HepG2 (cell line): ENCODE data around the gene AP3M1. TPM values are rescaled to one million over a fixed set of nuclear protein-coding genes. Genes with fewer than 3 reads are reported as not detected.

Source experiments
- ARID2 ChIP-seq: sonication (generic); formaldehyde crosslinking; IDR thresholded peaks from 2 replicates; pipeline ENCODE4 v1.8.1; 2022; ENCODE audit warnings: mild to moderate bottlenecking, missing genetic modification reagents, borderline replicate concordance
- ATF4 ChIP-seq, 2 experiments: fragments of 450-650 bp in 1 of 2; sonication (generic) in 1 of 2; formaldehyde crosslinking; IDR thresholded peaks; 2 replicates each; pipeline versions ENCODE4 v1.5.0 to v1.8.0; 2020 to 2022; ENCODE audit warnings: mild to moderate bottlenecking in 1 of 2, missing genetic modification reagents in 1 of 2
- CREM ChIP-seq, 2 experiments: sonication (generic) in 1 of 2; formaldehyde crosslinking in 1 of 2; IDR thresholded peaks; 2 replicates each; pipeline versions ENCODE4 v1.4.0 to v1.6.1; 2016 to 2020; ENCODE audit warnings: antibody characterized with exemption in 1 of 2, mild to moderate bottlenecking in 1 of 2, missing genetic modification reagents in 1 of 2
- CTCF ChIP-seq: sonication (generic); formaldehyde crosslinking; IDR thresholded peaks from 2 replicates; pipeline ENCODE4 v1.5.0; 2020; ENCODE audit warnings: mild to moderate bottlenecking, missing genetic modification reagents, moderate library complexity
- EED ChIP-seq: sonication (generic); formaldehyde crosslinking; IDR thresholded peaks from 2 replicates; pipeline ENCODE4 v1.5.0; 2020; ENCODE audit warnings: mild to moderate bottlenecking, missing genetic modification reagents
- GTF2F1 ChIP-seq: fragments of 150-350 bp; IDR thresholded peaks from 2 replicates; pipeline ENCODE4 v1.6.1; 2014; ENCODE audit warnings: low read length
- MED1 ChIP-seq: sonication (generic); formaldehyde crosslinking; IDR thresholded peaks from 2 replicates; pipeline ENCODE4 v1.4.0; 2020; ENCODE audit warnings: missing genetic modification reagents
- MIER2 ChIP-seq: IDR thresholded peaks from 2 replicates; pipeline ENCODE4 v1.6.1; 2016; ENCODE audit warnings: missing biosample characterization, missing genetic modification reagents
- MIXL1 ChIP-seq: IDR thresholded peaks from 2 replicates; pipeline ENCODE4 v1.6.1; 2016
- NFRKB ChIP-seq: fragments of 450-650 bp; IDR thresholded peaks from 2 replicates; pipeline ENCODE4 v1.6.1; 2017
- NKX3-1 ChIP-seq: sonication (generic); formaldehyde crosslinking; IDR thresholded peaks from 2 replicates; pipeline ENCODE4 v1.5.0; 2020; ENCODE audit warnings: missing genetic modification reagents
- TFAP4 ChIP-seq: sonication (generic); IDR thresholded peaks from 2 replicates; pipeline ENCODE4 v1.6.1; 2016; ENCODE audit warnings: low read depth, borderline replicate concordance
- ZNF136 ChIP-seq: sonication (generic); formaldehyde crosslinking; IDR thresholded peaks from 2 replicates; pipeline ENCODE4 v1.8.1; 2022; ENCODE audit warnings: low read depth, mild to moderate bottlenecking, moderate library complexity, missing genetic modification reagents
- ZNF33B ChIP-seq: sonication (generic); formaldehyde crosslinking; IDR thresholded peaks from 2 replicates; pipeline ENCODE4 v1.5.1; 2020; ENCODE audit warnings: mild to moderate bottlenecking, missing genetic modification reagents
- ZNF354B ChIP-seq: sonication (generic); formaldehyde crosslinking; IDR thresholded peaks from 2 replicates; pipeline ENCODE4 v1.8.0; 2022; ENCODE audit warnings: mild to moderate bottlenecking, missing genetic modification reagents
- ZNF431 ChIP-seq: sonication (generic); formaldehyde crosslinking; IDR thresholded peaks from 2 replicates; pipeline ENCODE4 v1.9.0; 2022; ENCODE audit warnings: missing genetic modification reagents, low read depth, mild to moderate bottlenecking, borderline replicate concordance
- ZNF556 ChIP-seq: sonication (generic); formaldehyde crosslinking; IDR thresholded peaks from 2 replicates; pipeline ENCODE4 v1.4.0; 2020; ENCODE audit warnings: mild to moderate bottlenecking, missing genetic modification reagents, borderline replicate concordance
- ZNF720 ChIP-seq: sonication (generic); formaldehyde crosslinking; IDR thresholded peaks from 2 replicates; pipeline ENCODE4 v1.4.0; 2020; ENCODE audit warnings: missing genetic modification reagents
- ZNF891 ChIP-seq: sonication (generic); formaldehyde crosslinking; IDR thresholded peaks from 2 replicates; pipeline ENCODE4 v1.5.0; 2020; ENCODE audit warnings: mild to moderate bottlenecking, missing genetic modification reagents
- polyA plus RNA-seq, 8 experiments: library from polyadenylated mRNA; depleted of rRNA in 3 of 8; stranded (reverse) in 7 of 8; unstranded in 1 of 8; fragments of >200 nt; fragmentation: Illumina TruSeq in 4 of 8; extraction: Trizol in 4 of 8; gene quantifications; 2 replicates each; pipeline versions ENCODE4 v1.2.1 to v1.2.3, GENCODE V29; 2011 to 2016; ENCODE audit warnings: low read depth in 4 of 8, missing spikeins in 1 of 8, mixed read lengths in 1 of 8; ENCODE audit not compliant: insufficient read depth in 1 of 8
- total RNA-seq, 5 experiments: library from RNA; depleted of rRNA; stranded (reverse); fragments of >200 nt; fragmentation: Illumina TruSeq; extraction: Trizol; gene quantifications; 2 replicates each; pipeline ENCODE4 v1.2.3, GENCODE V29; 2016; ENCODE audit warnings: low read depth in 1 of 5
- TF ChIP-seq, protein P1 (sequence below): sonication (generic); formaldehyde crosslinking; IDR thresholded peaks from 2 replicates; pipeline ENCODE4 v1.4.0; 2020; ENCODE audit warnings: missing genetic modification reagents, borderline replicate concordance
- TF ChIP-seq, protein P2 (sequence below): sonication (generic); formaldehyde crosslinking; IDR thresholded peaks from 2 replicates; pipeline ENCODE4 v1.4.0; 2020; ENCODE audit warnings: mild to moderate bottlenecking, missing genetic modification reagents

Gene AP3M1
- total and polyA plus RNA-seq, 2 of the 13 experiments (the other 11 are each of a cell fraction or from before 2014, with no cell fraction given): 29.0 to 31.6 TPM

DNA sequence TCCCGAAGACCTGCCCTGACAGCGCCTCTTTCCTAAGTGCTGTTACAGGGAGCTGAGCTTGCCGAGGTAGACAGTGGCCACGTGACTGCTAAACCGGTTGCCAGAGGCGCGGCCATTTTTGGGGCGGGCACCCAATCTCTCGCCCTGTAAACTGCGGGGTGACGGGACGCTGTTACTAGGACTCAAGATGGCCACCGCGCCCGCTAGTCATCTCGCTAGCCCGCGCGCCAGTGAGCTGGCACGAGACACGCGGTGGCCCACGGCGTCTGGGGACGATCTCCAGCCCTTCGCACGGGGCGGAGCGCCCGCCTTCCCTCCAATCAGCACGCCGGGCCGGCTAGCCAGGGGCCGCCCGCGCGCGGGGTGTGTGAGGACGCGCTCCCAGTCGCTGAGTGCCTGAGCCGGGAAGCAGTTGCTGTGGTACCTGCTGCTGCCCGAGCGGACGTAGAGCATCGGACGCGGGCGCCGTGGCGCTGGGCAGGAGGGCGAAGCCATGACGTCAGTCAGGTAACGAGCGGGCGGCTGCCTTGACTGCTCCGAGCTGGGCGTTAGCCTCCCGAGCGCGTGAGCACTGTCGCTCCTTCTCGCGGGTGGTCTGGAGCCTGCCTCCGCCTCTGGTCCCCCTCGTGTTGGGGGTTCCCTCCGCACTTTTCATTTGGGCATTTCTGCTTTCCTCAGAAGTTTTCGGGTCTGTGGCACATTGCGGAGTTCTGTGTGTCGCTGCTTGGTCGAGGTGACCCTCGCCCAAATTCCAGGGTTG is 25.9 kb upstream of the AP3M1 start (continued):
- TF ChIP-seq, protein P1, sequence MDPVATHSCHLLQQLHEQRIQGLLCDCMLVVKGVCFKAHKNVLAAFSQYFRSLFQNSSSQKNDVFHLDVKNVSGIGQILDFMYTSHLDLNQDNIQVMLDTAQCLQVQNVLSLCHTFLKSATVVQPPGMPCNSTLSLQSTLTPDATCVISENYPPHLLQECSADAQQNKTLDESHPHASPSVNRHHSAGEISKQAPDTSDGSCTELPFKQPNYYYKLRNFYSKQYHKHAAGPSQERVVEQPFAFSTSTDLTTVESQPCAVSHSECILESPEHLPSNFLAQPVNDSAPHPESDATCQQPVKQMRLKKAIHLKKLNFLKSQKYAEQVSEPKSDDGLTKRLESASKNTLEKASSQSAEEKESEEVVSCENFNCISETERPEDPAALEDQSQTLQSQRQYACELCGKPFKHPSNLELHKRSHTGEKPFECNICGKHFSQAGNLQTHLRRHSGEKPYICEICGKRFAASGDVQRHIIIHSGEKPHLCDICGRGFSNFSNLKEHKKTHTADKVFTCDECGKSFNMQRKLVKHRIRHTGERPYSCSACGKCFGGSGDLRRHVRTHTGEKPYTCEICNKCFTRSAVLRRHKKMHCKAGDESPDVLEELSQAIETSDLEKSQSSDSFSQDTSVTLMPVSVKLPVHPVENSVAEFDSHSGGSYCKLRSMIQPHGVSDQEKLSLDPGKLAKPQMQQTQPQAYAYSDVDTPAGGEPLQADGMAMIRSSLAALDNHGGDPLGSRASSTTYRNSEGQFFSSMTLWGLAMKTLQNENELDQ (CRISPR knock-in tag): no peak
- TF ChIP-seq MIXL1 (CRISPR knock-in tag): peak; percentile 80
- TF ChIP-seq NFRKB: peak; percentile 80; the same call in 1 of the 2 replicates
- TF ChIP-seq ZNF431: no peak; the same call in 1 of the 2 replicates
- TF ChIP-seq, protein P2, sequence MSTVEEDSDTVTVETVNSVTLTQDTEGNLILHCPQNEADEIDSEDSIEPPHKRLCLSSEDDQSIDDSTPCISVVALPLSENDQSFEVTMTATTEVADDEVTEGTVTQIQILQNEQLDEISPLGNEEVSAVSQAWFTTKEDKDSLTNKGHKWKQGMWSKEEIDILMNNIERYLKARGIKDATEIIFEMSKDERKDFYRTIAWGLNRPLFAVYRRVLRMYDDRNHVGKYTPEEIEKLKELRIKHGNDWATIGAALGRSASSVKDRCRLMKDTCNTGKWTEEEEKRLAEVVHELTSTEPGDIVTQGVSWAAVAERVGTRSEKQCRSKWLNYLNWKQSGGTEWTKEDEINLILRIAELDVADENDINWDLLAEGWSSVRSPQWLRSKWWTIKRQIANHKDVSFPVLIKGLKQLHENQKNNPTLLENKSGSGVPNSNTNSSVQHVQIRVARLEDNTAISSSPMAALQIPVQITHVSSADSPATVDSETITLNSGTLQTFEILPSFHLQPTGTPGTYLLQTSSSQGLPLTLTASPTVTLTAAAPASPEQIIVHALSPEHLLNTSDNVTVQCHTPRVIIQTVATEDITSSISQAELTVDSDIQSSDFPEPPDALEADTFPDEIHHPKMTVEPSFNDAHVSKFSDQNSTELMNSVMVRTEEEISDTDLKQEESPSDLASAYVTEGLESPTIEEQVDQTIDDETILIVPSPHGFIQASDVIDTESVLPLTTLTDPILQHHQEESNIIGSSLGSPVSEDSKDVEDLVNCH: peak; percentile 82; the same call in 1 of the 2 replicates
- TF ChIP-seq MIER2 (CRISPR knock-in tag): peak; percentile 70; the same call in 1 of the 2 replicates
- 0 out of 2 replicates have a peak, but pooled peaks have one; percentile 25 for TF ChIP-seq CREM (IDR thresholded peaks at IDR 0.05)
- peak; percentile 12; the same call in 1 of the 2 replicates for TF ChIP-seq CREM (CRISPR knock-in tag; IDR thresholded peaks at IDR 0.05)
- no peak for TF ChIP-seq GTF2F1
- TF ChIP-seq TFAP4: peak; percentile 50; the same call in 1 of the 2 replicates
- TF ChIP-seq NKX3-1 (CRISPR knock-in tag): peak; percentile 94
- TF ChIP-seq ZNF33B: no peak; the same call in 1 of the 2 replicates
- TF ChIP-seq ATF4 (CRISPR knock-in tag; IDR thresholded peaks at IDR 0.05): peak in 1 of 2 experiments; percentile 76; a peak in 2 of 4 replicates
- peak; percentile 88; the same call in 1 of the 2 replicates for TF ChIP-seq ARID2 (CRISPR knock-in tag)
- no peak for TF ChIP-seq ZNF720
- TF ChIP-seq ZNF891 (CRISPR knock-in tag): peak; percentile 95
- 0 out of 2 replicates have a peak, but pooled peaks have one; percentile 18 for TF ChIP-seq ZNF354B (CRISPR knock-in tag)
- 0 out of 2 replicates have a peak, but pooled peaks have one; percentile 52 for TF ChIP-seq ZNF136
- TF ChIP-seq CTCF (CRISPR knock-in tag): 0 out of 2 replicates have a peak, but pooled peaks have one; percentile 7
- peak; percentile 90 for TF ChIP-seq ZNF556 (CRISPR knock-in tag)
- TF ChIP-seq MED1 (CRISPR knock-in tag): peak; percentile 83
- TF ChIP-seq EED: peak; percentile 83; the same call in 1 of the 2 replicates
